Measurements from ENCODE around the gene MRPL51. TPM values are rescaled to one million over a fixed set of nuclear protein-coding genes. Genes with fewer than 3 reads are reported as not detected.
"Not testable (repeated sequence)": the region's sequence is repeated elsewhere in the genome, so short reads cannot be mapped to it uniquely, and the experiment has no call there.

The MRPL51 gene
- total and polyA plus RNA-seq, 11 donors, result 95.6 to 300 (median 223) TPM

GRCh38 chr12:6478416-6478815, 14.6 kb downstream of the MRPL51 start:
- 87 to 96% (median 88%) methylated on average over 5 to 20 of the region's 20 CpGs for WGBS, 4 donors
- H3K36me3 ChIP-seq, result no peaks in the 10 kb centered on the region
- peaks cover 0 to 5% (median 0%) of the 10 kb centered on the region in 12 donors for H3K4me1 ChIP-seq
- no peaks in the 10 kb centered on the region for H3K27me3 ChIP-seq
- TF ChIP-seq, protein P1, sequence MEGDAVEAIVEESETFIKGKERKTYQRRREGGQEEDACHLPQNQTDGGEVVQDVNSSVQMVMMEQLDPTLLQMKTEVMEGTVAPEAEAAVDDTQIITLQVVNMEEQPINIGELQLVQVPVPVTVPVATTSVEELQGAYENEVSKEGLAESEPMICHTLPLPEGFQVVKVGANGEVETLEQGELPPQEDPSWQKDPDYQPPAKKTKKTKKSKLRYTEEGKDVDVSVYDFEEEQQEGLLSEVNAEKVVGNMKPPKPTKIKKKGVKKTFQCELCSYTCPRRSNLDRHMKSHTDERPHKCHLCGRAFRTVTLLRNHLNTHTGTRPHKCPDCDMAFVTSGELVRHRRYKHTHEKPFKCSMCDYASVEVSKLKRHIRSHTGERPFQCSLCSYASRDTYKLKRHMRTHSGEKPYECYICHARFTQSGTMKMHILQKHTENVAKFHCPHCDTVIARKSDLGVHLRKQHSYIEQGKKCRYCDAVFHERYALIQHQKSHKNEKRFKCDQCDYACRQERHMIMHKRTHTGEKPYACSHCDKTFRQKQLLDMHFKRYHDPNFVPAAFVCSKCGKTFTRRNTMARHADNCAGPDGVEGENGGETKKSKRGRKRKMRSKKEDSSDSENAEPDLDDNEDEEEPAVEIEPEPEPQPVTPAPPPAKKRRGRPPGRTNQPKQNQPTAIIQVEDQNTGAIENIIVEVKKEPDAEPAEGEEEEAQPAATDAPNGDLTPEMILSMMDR (IDR thresholded peaks at IDR 0.05), result no peak
- no peak for TF ChIP-seq POLR2A (IDR thresholded peaks at IDR 0.05)
- no peak overlapping the region for H3K4me3 ChIP-seq
- no peak overlapping the region for H3K27ac ChIP-seq
- no peaks in the 10 kb centered on the region for H3K9me3 ChIP-seq
- intact Hi-C loops (cut with DNase I), result no loop called here
- ATAC-seq (no peak), DNase-seq (no peak)

- H3K4me3 ChIP-seq; H3K27me3 ChIP-seq; H3K27ac ChIP-seq; H3K36me3 ChIP-seq; DNase-seq; H3K4me1 ChIP-seq; H3K9me3 ChIP-seq; intact Hi-C loops (cut with DNase I): not testable (repeated sequence)
- WGBS, 4 donors, result 92 to 96% (median 94%) methylated on average over 15 to 37 of the region's 37 CpGs
- peak in 2 of 4 donors; percentile 22 to 48 for ATAC-seq
Measured at GRCh38 chr12:6477601-6478377, 15.3 kb downstream of the MRPL51 start.

DNA sequence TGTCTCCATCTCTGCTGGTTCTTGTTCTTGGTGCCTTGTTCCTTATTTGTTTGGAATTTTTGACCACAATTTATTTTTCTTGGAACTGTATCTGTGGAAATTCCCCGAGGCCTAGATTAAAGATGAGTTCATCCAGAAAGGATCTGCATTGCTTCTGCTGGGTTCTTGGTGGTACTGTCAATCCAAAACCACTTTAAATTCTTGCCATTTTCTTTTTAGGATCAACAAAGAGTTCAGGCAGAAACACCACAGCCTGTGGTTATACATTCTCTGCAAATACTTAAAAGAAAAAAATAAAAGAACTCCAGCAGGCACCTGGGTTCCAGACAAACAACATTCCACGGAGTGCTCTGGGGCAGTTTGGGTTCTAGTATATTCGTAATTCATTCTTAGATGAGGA, 16.6 kb downstream of the MRPL51 start:
- Histone ChIP-seq H3K36me3 (no peaks in the 10 kb centered on the region), H3K27ac (peak overlapping the region in 1 of 12 donors; percentile 46), H3K4me3 (no peak overlapping the region), H3K4me1 (peaks cover 0 to 5% (median 0%) of the 10 kb centered on the region in 12 donors), H3K9me3 (no peaks in the 10 kb centered on the region), H3K27me3 (no peaks in the 10 kb centered on the region)
- no peak for DNase-seq
- 66 to 75% (median 71%) methylated on average over 3 of the region's 3 CpGs for WGBS, 4 donors
- intact Hi-C loops (cut with DNase I), result no loop called here
- no peak for TF ChIP-seq POLR2A (IDR thresholded peaks at IDR 0.05)
- TF ChIP-seq, protein P1 (IDR thresholded peaks at IDR 0.05), result no peak
- no peak for ATAC-seq

DNA sequence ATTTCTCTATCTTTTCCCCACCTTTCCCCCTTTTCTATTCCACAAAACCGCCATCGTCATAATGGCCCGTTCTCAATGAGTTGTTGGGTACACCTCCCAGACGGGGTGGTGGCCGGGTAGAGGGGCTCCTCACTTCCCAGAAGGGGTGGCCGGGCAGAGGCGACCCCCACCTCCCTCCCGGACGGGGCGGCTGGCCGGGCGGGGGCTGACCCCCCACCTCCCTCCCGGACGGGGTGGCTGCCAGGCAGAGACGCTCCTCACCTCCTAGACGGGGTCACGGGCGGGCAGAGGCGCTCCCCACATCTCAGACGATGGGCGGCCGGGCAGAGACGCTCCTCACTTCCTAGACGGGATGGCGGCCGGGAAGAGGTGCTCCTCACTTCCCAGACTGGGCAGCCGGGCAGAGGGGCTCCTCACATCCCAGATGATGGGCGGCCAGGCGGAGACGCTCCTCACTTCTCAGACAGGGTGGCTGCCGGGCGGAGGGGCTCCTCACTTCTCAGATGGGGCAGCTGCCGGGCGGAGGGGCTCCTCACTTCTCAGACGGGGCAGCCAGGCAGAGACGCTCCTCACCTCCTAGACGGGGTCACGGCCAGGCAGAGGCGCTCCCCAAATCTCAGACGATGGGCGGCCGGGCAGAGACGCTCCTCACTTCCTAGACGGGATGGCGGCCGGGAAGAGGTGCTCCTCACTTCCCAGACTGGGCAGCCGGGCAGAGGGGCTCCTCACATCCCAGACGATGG, 17.7 kb downstream of the MRPL51 start:
- DNase-seq; H3K27ac ChIP-seq; intact Hi-C loops (cut with DNase I); H3K4me1 ChIP-seq; ATAC-seq; H3K36me3 ChIP-seq; H3K27me3 ChIP-seq; H3K9me3 ChIP-seq; H3K4me3 ChIP-seq: not testable (repeated sequence)
- whole genome bisulfite sequencing, 4 donors, result 88 to 95% (median 94%) methylated on average over 30 to 46 of the region's 48 CpGs

DNA sequence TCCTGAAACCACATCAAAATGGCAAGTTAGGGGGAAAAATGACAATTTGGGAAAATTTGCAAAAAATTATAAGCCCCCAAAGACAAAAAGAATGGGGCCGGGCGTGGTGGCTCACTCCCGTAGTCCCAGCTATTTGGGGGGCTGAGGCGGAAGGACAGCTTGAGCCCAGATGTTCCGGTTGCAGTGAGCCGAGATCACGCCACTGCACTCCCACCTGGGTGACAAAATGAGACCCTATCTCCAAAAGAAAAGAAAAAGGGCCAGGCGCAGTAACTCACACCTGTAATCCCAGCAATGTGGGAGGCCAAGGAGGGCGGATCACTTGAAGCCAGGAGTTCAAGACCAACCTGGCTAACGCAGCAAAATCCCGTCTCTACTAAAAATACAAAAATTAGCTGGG, 20.6 kb downstream of the MRPL51 start:
- intact Hi-C loops (cut with DNase I), result loop anchor here in 2 of 10 donors (5.0 kb wide), 1 partner anchor 65 kb away; no protein-coding TSS in a partner anchor
- TF ChIP-seq, protein P1 (IDR thresholded peaks at IDR 0.05), result no peak
- no peak for TF ChIP-seq POLR2A (IDR thresholded peaks at IDR 0.05)
- DNase-seq (no peak), ATAC-seq (no peak)
- peaks cover 0 to 32% (median 19%) of the 10 kb centered on the region in 12 donors for H3K4me1 ChIP-seq
- H3K9me3 ChIP-seq, result no peaks in the 10 kb centered on the region
- WGBS, 4 donors, result 85 to 89% (median 87%) methylated on average over 11 of the region's 11 CpGs
- H3K36me3 ChIP-seq, result peaks cover 0 to 3% (median 0%) of the 10 kb centered on the region in 9 donors
- no peak overlapping the region for H3K27ac ChIP-seq
- H3K4me3 ChIP-seq, result no peak overlapping the region
- H3K27me3 ChIP-seq, result no peaks in the 10 kb centered on the region

All from heart left ventricle (tissue), 16 donors.